ENCODE data around the gene SMPD3. TPM values are rescaled to one million over a fixed set of nuclear protein-coding genes. Genes with fewer than 3 reads are reported as not detected.

Gene SMPD3
- total and polyA plus RNA-seq, 2 of the 4 experiments (the other 2 are of a cell fraction) = not detected

- no peak overlapping the region for H3K4me2 ChIP-seq (ENCODE audit: low read depth, low read length)
- no peak overlapping the region for H4K8ac ChIP-seq (ENCODE audit: low read depth in 2 of 2, low read length in 2 of 2)
- dilution Hi-C loops (cut with HindIII; ENCODE audit: low sequenced_read_pairs, unreplicated experiment) = no loop called here
- H4K91ac ChIP-seq (ENCODE audit: insufficient read depth, low read depth, low read length) = no peak overlapping the region
- DNase-seq (no peak), ATAC-seq (ENCODE audit: low read depth) (no peak)
- no peak overlapping the region for H3K4ac ChIP-seq (ENCODE audit: low read depth, low read length)
- no peak for TF ChIP-seq POLR2A (IDR thresholded peaks at IDR 0.05; ENCODE audit: low read depth, low read length)
- TF ChIP-seq CHD1 (IDR thresholded peaks at IDR 0.05; ENCODE audit: low read depth, low read length) = no peak
- TF ChIP-seq MAZ (IDR thresholded peaks at IDR 0.05; ENCODE audit: borderline replicate concordance, low read depth, low read length) = no peak
- TF ChIP-seq FOS (IDR thresholded peaks at IDR 0.05; ENCODE audit: low read depth, low read length) = no peak
- no peak for TF ChIP-seq MAFK (IDR thresholded peaks at IDR 0.05; ENCODE audit: low read depth, low read length)
- no peak for TF ChIP-seq RCOR1 (IDR thresholded peaks at IDR 0.05; ENCODE audit: insufficient replicate concordance, low read length)
- TF ChIP-seq RAD21 (IDR thresholded peaks at IDR 0.05; ENCODE audit: low read length) = no peak
- TF ChIP-seq RFX5 (IDR thresholded peaks at IDR 0.05; ENCODE audit: low read depth, low read length) = no peak
- TF ChIP-seq CEBPB (IDR thresholded peaks at IDR 0.05; ENCODE audit: low read depth, low read length) = no peak
- no peak for TF ChIP-seq SMC3 (IDR thresholded peaks at IDR 0.05; ENCODE audit: low read depth, low read length)
- TF ChIP-seq, protein P1, sequence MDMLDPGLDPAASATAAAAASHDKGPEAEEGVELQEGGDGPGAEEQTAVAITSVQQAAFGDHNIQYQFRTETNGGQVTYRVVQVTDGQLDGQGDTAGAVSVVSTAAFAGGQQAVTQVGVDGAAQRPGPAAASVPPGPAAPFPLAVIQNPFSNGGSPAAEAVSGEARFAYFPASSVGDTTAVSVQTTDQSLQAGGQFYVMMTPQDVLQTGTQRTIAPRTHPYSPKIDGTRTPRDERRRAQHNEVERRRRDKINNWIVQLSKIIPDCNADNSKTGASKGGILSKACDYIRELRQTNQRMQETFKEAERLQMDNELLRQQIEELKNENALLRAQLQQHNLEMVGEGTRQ (IDR thresholded peaks at IDR 0.05; ENCODE audit: low read depth, low read length) = no peak
- no peak for TF ChIP-seq NFE2L2 (IDR thresholded peaks at IDR 0.05; ENCODE audit: low read depth, low read length)
- no peak for TF ChIP-seq ELK1 (IDR thresholded peaks at IDR 0.05; ENCODE audit: borderline replicate concordance, low read depth, low read length)
- no peak for TF ChIP-seq BHLHE40 (IDR thresholded peaks at IDR 0.05; ENCODE audit: low read depth, low read length)
- TF ChIP-seq CTCF (conservative IDR thresholded peaks at IDR 0.05; ENCODE audit: low read depth, low read length) = no peak
- TF ChIP-seq MXI1 (IDR thresholded peaks at IDR 0.05; ENCODE audit: borderline replicate concordance, low read depth, low read length) = no peak
- no peaks in the 10 kb centered on the region for H3K36me3 ChIP-seq (ENCODE audit: control insufficient read depth, insufficient read depth, low read length)
- no peak overlapping the region for H3K4me3 ChIP-seq (ENCODE audit: insufficient read depth, low read depth, low read length)
- H3K27ac ChIP-seq (ENCODE audit: insufficient read depth, low read length) = no peak overlapping the region
- WGBS, 2 experiments (ENCODE audit: extremely low coverage in 2 of 2, insufficient read length in 1 of 2) = 88% methylated on average over 6 of the region's 14 CpGs; no CpG with 5 or more reads in 1 of the 2 experiments
- H4K5ac ChIP-seq (ENCODE audit: low read depth, low read length) = no peak overlapping the region
- no peak overlapping the region for H2BK20ac ChIP-seq (ENCODE audit: low read depth, low read length)
- BruUV-seq (replicated peaks) = no TSS peak
- no peaks in the 10 kb centered on the region for H3K9me3 ChIP-seq (ENCODE audit: control insufficient read depth, insufficient read depth, low read length)
- in situ Hi-C loops (cut with MboI; ENCODE audit: low sequenced_read_pairs) = no loop called here
- POLR2A ChIA-PET (ENCODE audit: unreplicated experiment) = no interaction called here
- H3K14ac ChIP-seq (replicated peaks; ENCODE audit: low read depth, low read length) = no peak overlapping the region
- H3K4me1 ChIP-seq (ENCODE audit: control insufficient read depth, insufficient read depth, low read length) = no peaks in the 10 kb centered on the region
- H2BK5ac ChIP-seq (ENCODE audit: low read depth, low read length, poor library complexity, severe bottlenecking) = no peak overlapping the region
- H3K18ac ChIP-seq (ENCODE audit: low read depth, low read length) = no peak overlapping the region
- H2AFZ ChIP-seq (replicated peaks; ENCODE audit: low read length, poor library complexity) = no peak overlapping the region
- no peak overlapping the region for H2BK15ac ChIP-seq (ENCODE audit: low read depth, low read length)
- CTCF ChIA-PET = no interaction called here
- no peaks in the 10 kb centered on the region for H4K20me1 ChIP-seq (ENCODE audit: insufficient read depth, low read length)
- H3K9me1 ChIP-seq (ENCODE audit: insufficient read depth, low read length) = no peaks in the 10 kb centered on the region
- no peak overlapping the region for H3K9ac ChIP-seq (ENCODE audit: low read depth, low read length)
- no peak overlapping the region for H2BK120ac ChIP-seq (ENCODE audit: low read depth, low read length)
- peaks cover 15% of the 10 kb centered on the region for H3K27me3 ChIP-seq (ENCODE audit: control insufficient read depth, insufficient read depth, low read length)
- H2AK5ac ChIP-seq (ENCODE audit: low read depth, low read length) = no peak overlapping the region
- H2AK9ac ChIP-seq (replicated peaks; ENCODE audit: low read depth, low read length, poor library complexity) = no peak overlapping the region
- H3K79me1 ChIP-seq (ENCODE audit: low read depth in 1 of 2, low read length in 2 of 2) = no peaks in the 10 kb centered on the region
- H3K23ac ChIP-seq (ENCODE audit: low read depth, low read length) = no peak overlapping the region
- intact Hi-C loops (cut with micrococcal nuclease) = loop anchor here (1.0 kb wide), 1 partner anchor 142 kb away; no protein-coding TSS in a partner anchor
- no peak overlapping the region for H3K56ac ChIP-seq (ENCODE audit: extremely low read depth, insufficient read depth, low read length)
Measured at GRCh38 chr16:68367891-68368290, 80.4 kb downstream of the SMPD3 start.

All from IMR-90 (cell line).